Pancreas (tissue), 10 donors: ENCODE data around the gene GMDS. TPM values are rescaled to one million over a fixed set of nuclear protein-coding genes. Genes with fewer than 3 reads are reported as not detected.

Source experiments
- ATAC-seq, 4 donors: fragments of 200-7000 bp; cut with Tn5 transposase; one replicate each; pipeline versions ENCODE4 v1.8.0 to v1.9.1; 2020; ENCODE audit warnings: mild to moderate bottlenecking in 4 of 4, moderate library complexity in 4 of 4
- DNase-seq, 6 donors: peaks; one replicate each; pipeline ENCODE4 v3.0.0-alpha.2; 2020
- FAIRE-seq: peaks from 2 replicates; lab custom pipeline; 2012; peaks lifted over from hg19 to GRCh38; lab: Jason Lieb, UNC
- H3K27ac ChIP-seq, 4 donors: fragments of 200-600 bp; sonication (generic); 1 replicate in 3 of 4; 2 replicates in 1 of 4; pipeline versions ENCODE4 v1.5.0 to v1.8.0; 2020
- H3K27me3 ChIP-seq, 4 donors: fragments of 200-600 bp; one replicate each; pipeline ENCODE4 v1.8.0; 2021
- H3K36me3 ChIP-seq, 3 donors: fragments of 200-600 bp; sonication (generic) in 1 of 3; one replicate each; pipeline versions ENCODE4 v1.5.0 to v1.8.0; 2020 to 2021
- H3K4me1 ChIP-seq, 3 donors: fragments of 200-600 bp; one replicate each; pipeline ENCODE4 v1.8.0; 2021
- H3K4me3 ChIP-seq, 4 donors: fragments of 200-600 bp; sonication (generic) in 2 of 4; one replicate each; pipeline versions ENCODE4 v1.5.0 to v1.8.0; 2020 to 2021
- H3K9me3 ChIP-seq, 4 donors: fragments of 200-600 bp; one replicate each; pipeline ENCODE4 v1.8.0; 2021
- WGBS, 2 donors: extraction: QIAGEN DNeasy Blood & Tissue Kit; methylation state at CpG; one replicate each; pipeline ENCODE4 v1.1.7; 2013; 5-methylcytosine and 5-hydroxymethylcytosine counted together
- intact Hi-C, 3 donors: fragments of 100-400 bp; cut with DNase I; formaldehyde crosslinking; loops; one replicate each; pipeline versions ENCODE4 v1.11.1 to v1.14.2; 2022
- polyA plus RNA-seq, 2 donors: library from polyadenylated mRNA; stranded (reverse); fragments of 200-250 nt; gene quantifications; one replicate each; pipeline ENCODE4 v1.2.3, GENCODE V29; 2013
- total RNA-seq, 6 donors: library from RNA; stranded (reverse); fragmentation: NEBNext Ultra II Directional in 4 of 6; extraction: Animal tissue kit (Norgen Biotek cat#: 25700) in 4 of 6; gene quantifications; one replicate each; pipeline versions ENCODE4 v1.2.1 to v1.2.4, GENCODE V29; 2021 to 2023
- TF ChIP-seq, protein P1 (sequence below), 4 donors: fragments of 200-600 bp; sonication (generic) in 3 of 4; IDR thresholded peaks; one replicate each; pipeline versions ENCODE4 v1.5.0 to v1.8.0; 2021; ENCODE audit warnings: antibody characterized with exemption in 4 of 4
- donor health status: healthy with polysubstance abuse.
- donor health status: DM: no; HTN: no; CAD: no; lungs with moderate emphysema.
- donor health status: DM: no; HTN: no; CAD: no.
- donor health status: control.
- donor health status: control.
- donor health status: Bipolar disorder and iron deficiency.
- donor health status: DM: yes; HTN: yes; CAD: no.
- donor health status: DM: no; HTN: no; CAD: no.
- donor health status: DM: no; HTN: no; CAD: no.
- donor health status: DM: yes; HTN: yes; CAD: no.

GMDS gene
- total and polyA plus RNA-seq, 8 donors: 7.6 to 40.8 (median 26.5) TPM

DNA sequence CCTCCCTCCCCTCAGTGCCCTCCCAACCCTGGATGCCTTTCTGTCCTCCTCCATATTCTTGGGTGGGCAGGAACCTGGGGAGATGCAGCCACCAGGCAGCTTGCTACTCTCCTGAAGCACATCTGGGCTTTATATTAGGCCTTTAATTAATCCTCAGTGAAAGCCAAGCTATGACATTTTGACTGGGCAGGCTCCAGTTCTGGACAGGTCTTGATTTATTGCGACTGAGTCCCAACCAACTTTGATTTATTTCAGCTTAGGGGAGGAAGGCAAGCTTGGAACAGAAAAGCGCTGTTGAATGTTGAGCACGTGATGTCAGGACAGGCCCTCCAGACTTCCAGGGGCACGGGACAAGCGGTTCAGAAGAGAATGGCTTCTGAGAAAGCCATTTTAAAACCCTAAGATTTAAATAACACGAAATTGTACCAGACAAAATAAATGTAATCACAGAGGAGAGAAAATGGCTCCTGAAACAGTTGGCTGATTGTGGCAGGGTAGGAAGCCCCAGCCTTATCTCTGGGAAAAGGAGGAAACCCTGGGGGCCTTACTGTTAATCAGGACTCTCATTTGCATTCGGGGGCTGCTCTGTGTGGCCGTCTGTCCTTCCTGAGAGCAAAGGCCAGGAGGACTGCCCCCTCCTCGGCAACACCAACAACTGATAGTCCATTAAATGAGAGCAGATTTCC lies 341.5 kb downstream of the GMDS start:
- H3K9me3 ChIP-seq: no peaks in the 10 kb centered on the region
- 51 to 62% methylated on average over 9 of the region's 9 CpGs for WGBS, 2 donors
- no peak overlapping the region for H3K4me3 ChIP-seq
- peak overlapping the region in 3 of 4 donors; percentile 35 to 62 (median 46) for H3K27ac ChIP-seq
- DNase-seq (peak in 1 of 6 donors; percentile 22), ATAC-seq (peak; percentile 48 to 75 (median 64)), FAIRE-seq (no peak)
- intact Hi-C loops: no loop called here
- no peaks in the 10 kb centered on the region for H3K27me3 ChIP-seq
- H3K36me3 ChIP-seq: no peaks in the 10 kb centered on the region
- TF ChIP-seq, protein P1, sequence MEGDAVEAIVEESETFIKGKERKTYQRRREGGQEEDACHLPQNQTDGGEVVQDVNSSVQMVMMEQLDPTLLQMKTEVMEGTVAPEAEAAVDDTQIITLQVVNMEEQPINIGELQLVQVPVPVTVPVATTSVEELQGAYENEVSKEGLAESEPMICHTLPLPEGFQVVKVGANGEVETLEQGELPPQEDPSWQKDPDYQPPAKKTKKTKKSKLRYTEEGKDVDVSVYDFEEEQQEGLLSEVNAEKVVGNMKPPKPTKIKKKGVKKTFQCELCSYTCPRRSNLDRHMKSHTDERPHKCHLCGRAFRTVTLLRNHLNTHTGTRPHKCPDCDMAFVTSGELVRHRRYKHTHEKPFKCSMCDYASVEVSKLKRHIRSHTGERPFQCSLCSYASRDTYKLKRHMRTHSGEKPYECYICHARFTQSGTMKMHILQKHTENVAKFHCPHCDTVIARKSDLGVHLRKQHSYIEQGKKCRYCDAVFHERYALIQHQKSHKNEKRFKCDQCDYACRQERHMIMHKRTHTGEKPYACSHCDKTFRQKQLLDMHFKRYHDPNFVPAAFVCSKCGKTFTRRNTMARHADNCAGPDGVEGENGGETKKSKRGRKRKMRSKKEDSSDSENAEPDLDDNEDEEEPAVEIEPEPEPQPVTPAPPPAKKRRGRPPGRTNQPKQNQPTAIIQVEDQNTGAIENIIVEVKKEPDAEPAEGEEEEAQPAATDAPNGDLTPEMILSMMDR (IDR thresholded peaks at IDR 0.05): no peak
- H3K4me1 ChIP-seq: no peaks in the 10 kb centered on the region

DNA sequence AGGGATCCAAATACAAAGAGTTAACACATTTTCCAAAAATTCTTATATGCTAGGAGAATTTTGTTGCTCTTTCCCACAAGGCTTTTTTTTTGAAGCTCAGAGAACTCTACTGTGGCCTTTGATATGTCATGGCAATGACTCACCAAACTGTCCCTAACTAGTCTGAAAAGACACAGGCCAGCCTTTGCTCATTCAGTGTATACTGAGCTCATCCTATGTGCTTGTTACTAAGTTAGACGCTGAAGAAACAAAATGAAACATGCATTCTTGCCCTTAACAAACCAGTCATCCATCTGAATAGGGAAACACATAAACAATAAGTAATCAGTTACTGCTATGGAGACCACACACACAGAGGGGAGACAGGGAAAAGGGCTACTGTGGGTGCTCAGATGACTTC lies 343.8 kb downstream of the GMDS start:
- Histone ChIP-seq H3K4me1 (no peaks in the 10 kb centered on the region), H3K4me3 (no peak overlapping the region), H3K9me3 (no peaks in the 10 kb centered on the region), H3K36me3 (no peaks in the 10 kb centered on the region), H3K27ac (no peak overlapping the region), H3K27me3 (no peaks in the 10 kb centered on the region)
- WGBS, 2 donors: 93 to 98% methylated on average over 1 of the region's 1 CpG
- no peak for DNase-seq
- ATAC-seq: peak in 1 of 4 donors; percentile 33
- no peak for FAIRE-seq
- intact Hi-C loops: no loop called here
- TF ChIP-seq, protein P1 (IDR thresholded peaks at IDR 0.05): no peak

DNA sequence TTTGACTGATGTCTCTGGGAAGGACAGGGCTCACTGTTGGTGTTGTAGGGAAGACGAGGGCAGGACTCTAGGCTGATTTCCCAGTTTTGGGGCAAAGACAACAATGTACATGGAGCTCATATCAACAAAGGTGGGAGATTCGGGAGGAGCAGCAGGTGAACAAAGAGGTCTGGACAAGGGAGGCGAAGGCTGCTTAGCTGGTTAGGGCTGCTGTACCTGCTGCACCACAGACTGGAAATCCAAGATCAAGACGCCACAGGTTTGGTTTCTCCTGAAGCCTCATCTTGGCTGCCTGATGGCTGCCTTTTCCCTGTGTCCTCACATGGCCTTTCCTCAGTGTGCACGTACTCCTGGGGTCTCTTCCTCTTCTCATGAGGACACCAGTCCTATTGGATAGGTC lies 348.5 kb downstream of the GMDS start:
- H3K27me3 ChIP-seq: no peaks in the 10 kb centered on the region
- no peak overlapping the region for H3K27ac ChIP-seq
- 85 to 87% methylated on average over 5 of the region's 5 CpGs for WGBS, 2 donors
- TF ChIP-seq, protein P1 (IDR thresholded peaks at IDR 0.05): no peak
- H3K4me1 ChIP-seq: peaks cover 0 to 6% (median 0%) of the 10 kb centered on the region in 3 donors
- H3K36me3 ChIP-seq: no peaks in the 10 kb centered on the region
- H3K4me3 ChIP-seq: no peak overlapping the region
- intact Hi-C loops: no loop called here
- H3K9me3 ChIP-seq: no peaks in the 10 kb centered on the region
- FAIRE-seq (no peak), DNase-seq (no peak), ATAC-seq (no peak)

DNA sequence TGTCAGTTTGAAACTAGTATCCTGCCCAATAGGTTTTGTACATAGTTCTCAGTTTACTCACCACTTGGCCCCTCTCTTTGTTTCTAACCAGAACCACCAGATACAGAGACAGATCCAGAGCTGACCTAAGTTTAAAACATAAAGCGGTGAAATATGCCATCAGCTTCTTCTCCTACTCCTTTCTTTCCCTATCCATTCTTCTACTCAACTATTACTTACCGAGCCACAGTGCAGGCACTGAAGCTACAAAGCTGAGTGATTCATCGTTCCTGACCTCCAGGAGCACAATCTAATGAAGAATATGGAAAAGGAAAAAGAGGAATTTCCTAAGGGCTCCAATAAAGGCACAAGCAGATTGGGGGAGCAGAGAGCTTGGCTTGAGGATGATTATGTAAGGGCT lies 349.7 kb downstream of the GMDS start:
- TF ChIP-seq, protein P1 (IDR thresholded peaks at IDR 0.05): no peak
- DNase-seq (no peak), ATAC-seq (no peak), FAIRE-seq (no peak)
- Histone ChIP-seq H3K36me3 (no peaks in the 10 kb centered on the region), H3K4me3 (no peak overlapping the region), H3K27me3 (no peaks in the 10 kb centered on the region), H3K4me1 (peaks cover 0 to 6% (median 0%) of the 10 kb centered on the region in 3 donors), H3K27ac (no peak overlapping the region), H3K9me3 (no peaks in the 10 kb centered on the region)
- intact Hi-C loops: no loop called here
- WGBS, 2 donors: 95 to 99% methylated on average over 3 of the region's 3 CpGs

DNA sequence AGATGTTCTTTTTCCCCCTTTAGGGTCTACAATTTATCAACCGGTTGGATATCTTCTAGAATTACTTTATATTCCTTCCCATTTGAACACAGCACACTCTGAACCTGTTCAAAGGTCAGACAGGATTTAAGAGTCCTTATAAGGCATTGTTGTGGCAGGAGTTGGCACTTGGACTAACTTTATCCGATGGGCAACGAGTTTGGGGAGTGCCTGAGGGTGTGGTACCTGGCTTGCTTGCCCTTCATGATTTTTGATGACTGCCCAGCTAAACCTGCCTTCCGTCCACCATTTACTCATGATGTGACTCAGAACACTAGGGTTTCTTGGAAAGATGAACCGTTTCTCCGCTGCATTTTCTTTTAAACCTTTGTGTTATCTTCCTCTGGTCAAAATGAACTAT lies 350.5 kb downstream of the GMDS start:
- FAIRE-seq (no peak), DNase-seq (peak in 4 of 6 donors; percentile 49 to 73 (median 68)), ATAC-seq (peak; percentile 96 to 99 (median 98))
- H3K36me3 ChIP-seq: no peaks in the 10 kb centered on the region
- H3K4me1 ChIP-seq: peaks cover 0 to 6% (median 0%) of the 10 kb centered on the region in 3 donors
- no peak overlapping the region for H3K4me3 ChIP-seq
- no peaks in the 10 kb centered on the region for H3K9me3 ChIP-seq
- WGBS, 2 donors: 46 to 48% methylated on average over 6 of the region's 6 CpGs
- intact Hi-C loops: no loop called here
- TF ChIP-seq, protein P1 (IDR thresholded peaks at IDR 0.05): no peak
- no peaks in the 10 kb centered on the region for H3K27me3 ChIP-seq
- H3K27ac ChIP-seq: no peak overlapping the region
